HG02973 (cell line): ENCODE data around the gene PI4K2B.
"Not testable (repeated sequence)": the region's sequence is repeated elsewhere in the genome, so short reads cannot be mapped to it uniquely, and the experiment has no call there.

Experiments used
- ATAC-seq: cut with Tn5 transposase; IDR thresholded peaks from one replicate; pipeline ENCODE4 v1.9.1; 2021; ENCODE audit warnings: moderate library complexity; ENCODE audit not compliant: unreplicated experiment

The PI4K2B gene

GRCh38 chr4:25240754-25241210 is 6.9 kb downstream of the PI4K2B start:
- ATAC-seq: not testable (repeated sequence)

GRCh38 chr4:25242195-25242594 is 8.4 kb downstream of the PI4K2B start:
- not testable (repeated sequence) for ATAC-seq

GRCh38 chr4:25245181-25245580 is 11.3 kb downstream of the PI4K2B start:
- ATAC-seq: no peak

GRCh38 chr4:25246680-25247611 is 13.1 kb downstream of the PI4K2B start:
- no peak for ATAC-seq

- not testable (repeated sequence) for ATAC-seq
Observed at GRCh38 chr4:25248875-25249274, 15.0 kb downstream of the PI4K2B start.

- not testable (repeated sequence) for ATAC-seq
Observed at GRCh38 chr4:25249494-25249893, 15.7 kb downstream of the PI4K2B start.

GRCh38 chr4:25252230-25253070 is 18.6 kb downstream of the PI4K2B start:
- no peak for ATAC-seq

- no peak for ATAC-seq
Observed at GRCh38 chr4:25253071-25253445, 19.2 kb downstream of the PI4K2B start.

GRCh38 chr4:25253786-25254185 is 20.0 kb downstream of the PI4K2B start:
- not testable (repeated sequence) for ATAC-seq

- ATAC-seq: no peak
Observed at GRCh38 chr4:25258980-25259578, 25.2 kb downstream of the PI4K2B start.

GRCh38 chr4:25271866-25272265 is 38.0 kb downstream of the PI4K2B start:
- ATAC-seq: no peak

- ATAC-seq: no peak
Observed at GRCh38 chr4:25280210-25280609, 46.4 kb downstream of the PI4K2B start.

GRCh38 chr4:25283948-25284347 is 50.1 kb downstream of the PI4K2B start:
- ATAC-seq: no peak

GRCh38 chr4:25284466-25284865 is 50.6 kb downstream of the PI4K2B start:
- no peak for ATAC-seq

- ATAC-seq: no peak
Observed at GRCh38 chr4:25290490-25291067, 56.7 kb downstream of the PI4K2B start.

GRCh38 chr4:25291158-25291733 is 57.4 kb downstream of the PI4K2B start:
- no peak for ATAC-seq

- ATAC-seq: no peak
Observed at GRCh38 chr4:25297528-25298242, 63.9 kb downstream of the PI4K2B start.

- ATAC-seq: no peak
Observed at GRCh38 chr4:25299476-25300203, 65.8 kb downstream of the PI4K2B start.

GRCh38 chr4:25301471-25301870 is 67.6 kb downstream of the PI4K2B start:
- no peak for ATAC-seq
